GM12878 (cell line): ENCODE data around the gene ANO10. TPM values are rescaled to one million over a fixed set of nuclear protein-coding genes. Genes with fewer than 3 reads are reported as not detected.

ENCODE experiments used
- CBX3 ChIP-seq: fragments of 200-600 bp; sonication (generic); IDR thresholded peaks from 2 replicates; pipeline ENCODE4 v1.6.1; 2016; ENCODE audit warnings: low read depth, borderline replicate concordance
- HDAC6 ChIP-seq: fragments of 200-600 bp; sonication (generic); IDR thresholded peaks from one replicate; pipeline ENCODE4 v1.8.0; 2017; ENCODE audit warnings: antibody characterized with exemption; ENCODE audit not compliant: unreplicated experiment
- POLR2AphosphoS5 ChIP-seq: IDR thresholded peaks from 2 replicates; pipeline ENCODE4 v1.6.1; 2011; ENCODE audit warnings: mild to moderate bottlenecking, low read length, inconsistent platforms
- RAD21 ChIP-seq: IDR thresholded peaks from 2 replicates; pipeline ENCODE4 v1.6.1; 2011; ENCODE audit warnings: mild to moderate bottlenecking, low read depth, low read length, moderate library complexity; ENCODE audit not compliant: insufficient read depth
- RBBP5 ChIP-seq: fragments of 200-600 bp; sonication (generic); conservative IDR thresholded peaks from 2 replicates; pipeline ENCODE4 v1.6.1; 2016
- RELA ChIP-seq: fragments of 450-650 bp; IDR thresholded peaks from 2 replicates; pipeline ENCODE4 v1.8.0; 2014; ENCODE audit warnings: borderline replicate concordance; ENCODE audit not compliant: partially characterized antibody
- RFX5 ChIP-seq: IDR thresholded peaks from 2 replicates; pipeline ENCODE4 v1.6.1; 2011; ENCODE audit warnings: low read depth, low read length, improper control_type of control experiment
- RUNX3 ChIP-seq: IDR thresholded peaks from 2 replicates; pipeline ENCODE4 v1.6.1; 2012; ENCODE audit warnings: low read length, inconsistent platforms
- polyA plus RNA-seq, 11 experiments: library from polyadenylated mRNA; depleted of rRNA in 4 of 11; unstranded in 6 of 11; stranded (reverse) in 5 of 11; fragments of >200 nt; fragmentation: Nextera tagmentation in 4 of 11; fragmentation: Illumina TruSeq in 1 of 11; extraction: Ambion mirVana in 4 of 11; extraction: Trizol in 1 of 11; gene quantifications; 1 replicate in 1 of 11; 2 replicates in 10 of 11; pipeline versions ENCODE4 v1.2.1 to v1.2.3, GENCODE V29; 2011 to 2016; ENCODE audit warnings: inconsistent platforms in 2 of 11, missing spikeins in 2 of 11, low read depth in 1 of 11
- total RNA-seq, 4 experiments: library from RNA; depleted of rRNA in 3 of 4; stranded (reverse); fragments of >200 nt in 3 of 4; fragmentation: Illumina TruSeq in 1 of 4; extraction: Trizol in 1 of 4; gene quantifications; 2 replicates each; pipeline versions ENCODE4 v1.2.1 to v1.2.3, GENCODE V29; 2013 to 2021
- TF ChIP-seq, protein P1 (sequence below): fragments of 450-650 bp; IDR thresholded peaks from 2 replicates; pipeline ENCODE4 v1.6.1; 2017; ENCODE audit warnings: mild to moderate bottlenecking
- TF ChIP-seq, protein P2 (sequence below), 3 experiments: IDR thresholded peaks in 2 of 3; conservative IDR thresholded peaks in 1 of 3; 2 replicates each; pipeline ENCODE4 v1.5.1; 2011; ENCODE audit warnings: low read depth in 3 of 3, low read length in 3 of 3, mild to moderate bottlenecking in 3 of 3, control low read depth in 2 of 3, moderate library complexity in 2 of 3, inconsistent platforms in 1 of 3, mixed read lengths in 1 of 3; ENCODE audit not compliant: control insufficient read depth in 2 of 3, insufficient read depth in 1 of 3; ENCODE audit errors: extremely low read depth in 1 of 3
- TF ChIP-seq, protein P3 (sequence below): fragments of 450-650 bp; IDR thresholded peaks from 2 replicates; pipeline ENCODE4 v1.6.1; 2017; ENCODE audit warnings: borderline replicate concordance

ANO10 gene
- total and polyA plus RNA-seq, 10 of the 15 experiments (the other 5 are each of a cell fraction or from before 2014, with no cell fraction given), result 0.29 to 21.9 (median 1.6) TPM

DNA sequence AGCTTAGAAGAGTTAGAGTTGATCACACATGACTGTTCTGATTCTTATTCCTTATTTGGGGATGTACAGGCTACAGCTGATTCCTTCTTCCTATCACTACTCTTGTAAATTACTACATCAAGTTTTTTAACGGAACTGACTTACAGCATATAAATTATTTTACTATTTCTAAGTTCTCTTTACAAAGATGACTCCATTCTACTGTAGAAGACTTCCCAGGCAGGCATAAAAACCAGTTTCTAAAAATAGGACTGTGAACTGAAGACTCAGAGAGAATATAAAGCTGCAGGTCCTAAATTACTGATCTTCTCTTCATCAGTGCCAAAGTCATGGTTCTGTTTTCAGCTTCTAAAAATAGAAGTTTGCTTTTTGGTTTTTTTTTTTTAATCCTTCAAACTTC lies 38.9 kb downstream of the ANO10 start (continued):
- TF ChIP-seq RFX5, result no peak
- no peak for TF ChIP-seq RUNX3
- no peak for TF ChIP-seq HDAC6
- TF ChIP-seq RAD21, result no peak
- TF ChIP-seq RELA, result no peak
- TF ChIP-seq, protein P1, sequence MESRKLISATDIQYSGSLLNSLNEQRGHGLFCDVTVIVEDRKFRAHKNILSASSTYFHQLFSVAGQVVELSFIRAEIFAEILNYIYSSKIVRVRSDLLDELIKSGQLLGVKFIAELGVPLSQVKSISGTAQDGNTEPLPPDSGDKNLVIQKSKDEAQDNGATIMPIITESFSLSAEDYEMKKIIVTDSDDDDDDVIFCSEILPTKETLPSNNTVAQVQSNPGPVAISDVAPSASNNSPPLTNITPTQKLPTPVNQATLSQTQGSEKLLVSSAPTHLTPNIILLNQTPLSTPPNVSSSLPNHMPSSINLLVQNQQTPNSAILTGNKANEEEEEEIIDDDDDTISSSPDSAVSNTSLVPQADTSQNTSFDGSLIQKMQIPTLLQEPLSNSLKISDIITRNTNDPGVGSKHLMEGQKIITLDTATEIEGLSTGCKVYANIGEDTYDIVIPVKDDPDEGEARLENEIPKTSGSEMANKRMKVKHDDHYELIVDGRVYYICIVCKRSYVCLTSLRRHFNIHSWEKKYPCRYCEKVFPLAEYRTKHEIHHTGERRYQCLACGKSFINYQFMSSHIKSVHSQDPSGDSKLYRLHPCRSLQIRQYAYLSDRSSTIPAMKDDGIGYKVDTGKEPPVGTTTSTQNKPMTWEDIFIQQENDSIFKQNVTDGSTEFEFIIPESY, result no peak
- TF ChIP-seq CBX3, result no peak
- TF ChIP-seq POLR2AphosphoS5, result no peak
- TF ChIP-seq, protein P2, sequence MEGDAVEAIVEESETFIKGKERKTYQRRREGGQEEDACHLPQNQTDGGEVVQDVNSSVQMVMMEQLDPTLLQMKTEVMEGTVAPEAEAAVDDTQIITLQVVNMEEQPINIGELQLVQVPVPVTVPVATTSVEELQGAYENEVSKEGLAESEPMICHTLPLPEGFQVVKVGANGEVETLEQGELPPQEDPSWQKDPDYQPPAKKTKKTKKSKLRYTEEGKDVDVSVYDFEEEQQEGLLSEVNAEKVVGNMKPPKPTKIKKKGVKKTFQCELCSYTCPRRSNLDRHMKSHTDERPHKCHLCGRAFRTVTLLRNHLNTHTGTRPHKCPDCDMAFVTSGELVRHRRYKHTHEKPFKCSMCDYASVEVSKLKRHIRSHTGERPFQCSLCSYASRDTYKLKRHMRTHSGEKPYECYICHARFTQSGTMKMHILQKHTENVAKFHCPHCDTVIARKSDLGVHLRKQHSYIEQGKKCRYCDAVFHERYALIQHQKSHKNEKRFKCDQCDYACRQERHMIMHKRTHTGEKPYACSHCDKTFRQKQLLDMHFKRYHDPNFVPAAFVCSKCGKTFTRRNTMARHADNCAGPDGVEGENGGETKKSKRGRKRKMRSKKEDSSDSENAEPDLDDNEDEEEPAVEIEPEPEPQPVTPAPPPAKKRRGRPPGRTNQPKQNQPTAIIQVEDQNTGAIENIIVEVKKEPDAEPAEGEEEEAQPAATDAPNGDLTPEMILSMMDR (IDR thresholded peaks at IDR 0.05 in 2 of 3, conservative IDR thresholded peaks at IDR 0.05 in 1 of 3; ENCODE audit: control insufficient read depth in 2 of 3, extremely low read depth in 1 of 3, insufficient read depth in 1 of 3, low read depth in 3 of 3, low read length in 3 of 3), result no peak
- TF ChIP-seq, protein P3, sequence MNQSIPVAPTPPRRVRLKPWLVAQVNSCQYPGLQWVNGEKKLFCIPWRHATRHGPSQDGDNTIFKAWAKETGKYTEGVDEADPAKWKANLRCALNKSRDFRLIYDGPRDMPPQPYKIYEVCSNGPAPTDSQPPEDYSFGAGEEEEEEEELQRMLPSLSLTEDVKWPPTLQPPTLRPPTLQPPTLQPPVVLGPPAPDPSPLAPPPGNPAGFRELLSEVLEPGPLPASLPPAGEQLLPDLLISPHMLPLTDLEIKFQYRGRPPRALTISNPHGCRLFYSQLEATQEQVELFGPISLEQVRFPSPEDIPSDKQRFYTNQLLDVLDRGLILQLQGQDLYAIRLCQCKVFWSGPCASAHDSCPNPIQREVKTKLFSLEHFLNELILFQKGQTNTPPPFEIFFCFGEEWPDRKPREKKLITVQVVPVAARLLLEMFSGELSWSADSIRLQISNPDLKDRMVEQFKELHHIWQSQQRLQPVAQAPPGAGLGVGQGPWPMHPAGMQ, result no peak
- no peak for TF ChIP-seq RBBP5
